ENCODE results near the gene JPT1.

Gene JPT1, protein sequence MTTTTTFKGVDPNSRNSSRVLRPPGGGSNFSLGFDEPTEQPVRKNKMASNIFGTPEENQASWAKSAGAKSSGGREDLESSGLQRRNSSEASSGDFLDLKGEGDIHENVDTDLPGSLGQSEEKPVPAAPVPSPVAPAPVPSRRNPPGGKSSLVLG

GRCh38 chr17:75154195-75155106, at the start of gene JPT1:
TSS of gene JPT1 (minus strand) at chr17:75154512. CDS start at chr17:75154397, 115 bp downstream.
- TF ChIP-seq, protein P1, sequence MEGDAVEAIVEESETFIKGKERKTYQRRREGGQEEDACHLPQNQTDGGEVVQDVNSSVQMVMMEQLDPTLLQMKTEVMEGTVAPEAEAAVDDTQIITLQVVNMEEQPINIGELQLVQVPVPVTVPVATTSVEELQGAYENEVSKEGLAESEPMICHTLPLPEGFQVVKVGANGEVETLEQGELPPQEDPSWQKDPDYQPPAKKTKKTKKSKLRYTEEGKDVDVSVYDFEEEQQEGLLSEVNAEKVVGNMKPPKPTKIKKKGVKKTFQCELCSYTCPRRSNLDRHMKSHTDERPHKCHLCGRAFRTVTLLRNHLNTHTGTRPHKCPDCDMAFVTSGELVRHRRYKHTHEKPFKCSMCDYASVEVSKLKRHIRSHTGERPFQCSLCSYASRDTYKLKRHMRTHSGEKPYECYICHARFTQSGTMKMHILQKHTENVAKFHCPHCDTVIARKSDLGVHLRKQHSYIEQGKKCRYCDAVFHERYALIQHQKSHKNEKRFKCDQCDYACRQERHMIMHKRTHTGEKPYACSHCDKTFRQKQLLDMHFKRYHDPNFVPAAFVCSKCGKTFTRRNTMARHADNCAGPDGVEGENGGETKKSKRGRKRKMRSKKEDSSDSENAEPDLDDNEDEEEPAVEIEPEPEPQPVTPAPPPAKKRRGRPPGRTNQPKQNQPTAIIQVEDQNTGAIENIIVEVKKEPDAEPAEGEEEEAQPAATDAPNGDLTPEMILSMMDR (conservative IDR thresholded peaks at IDR 0.05; ENCODE audit: control insufficient read depth, insufficient read depth, low read depth, low read length) = no peak

DNA sequence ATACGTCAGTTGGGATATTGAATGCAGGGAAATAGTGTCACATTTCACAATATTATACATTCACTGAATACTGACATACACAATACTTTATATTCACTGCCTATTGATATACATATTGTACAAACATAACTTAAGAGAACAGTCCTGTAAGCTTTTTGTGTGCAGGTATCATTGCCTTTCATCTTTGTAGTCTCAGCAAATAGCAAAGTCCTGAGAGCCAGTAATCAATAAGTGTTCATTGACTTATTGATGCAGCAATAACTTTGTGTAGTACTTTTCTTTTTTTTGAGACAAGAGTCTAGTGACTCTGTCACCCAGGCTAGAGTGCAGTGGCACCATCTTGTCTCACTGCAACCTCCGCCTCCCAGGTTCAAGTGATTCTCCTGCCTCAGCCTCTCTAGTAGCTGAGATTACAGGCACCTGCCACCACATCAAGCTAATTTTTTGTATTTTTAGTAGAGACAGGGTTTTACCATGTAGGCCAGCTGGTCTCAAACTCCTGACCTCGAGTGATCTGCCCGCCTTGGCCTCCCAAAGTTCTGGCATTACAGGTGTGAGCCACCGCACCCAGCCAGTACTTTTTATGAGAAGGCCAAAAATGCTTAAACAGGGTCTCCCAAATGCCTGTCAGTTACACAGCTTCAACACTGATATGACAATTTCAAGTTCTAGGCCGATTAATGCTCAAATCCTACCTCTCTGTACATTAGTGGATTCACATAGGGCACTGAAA, 45.7 kb upstream of the JPT1 start:
- DNase-seq (ENCODE audit: low read depth) = no peak
- no peak overlapping the region for H3K4me3 ChIP-seq (ENCODE audit: control insufficient read depth, low read depth, low read length)
- TF ChIP-seq, protein P1 (conservative IDR thresholded peaks at IDR 0.05; ENCODE audit: control insufficient read depth, insufficient read depth, low read depth, low read length) = no peak

More at GRCh38 chr17:75154195-75155106, at the start of gene JPT1:
- DNase-seq (ENCODE audit: low read depth) = peak; percentile 98
- peak within 1 kb of the TSS; percentile 91 for H3K4me3 ChIP-seq (ENCODE audit: control insufficient read depth, low read depth, low read length)

DNA sequence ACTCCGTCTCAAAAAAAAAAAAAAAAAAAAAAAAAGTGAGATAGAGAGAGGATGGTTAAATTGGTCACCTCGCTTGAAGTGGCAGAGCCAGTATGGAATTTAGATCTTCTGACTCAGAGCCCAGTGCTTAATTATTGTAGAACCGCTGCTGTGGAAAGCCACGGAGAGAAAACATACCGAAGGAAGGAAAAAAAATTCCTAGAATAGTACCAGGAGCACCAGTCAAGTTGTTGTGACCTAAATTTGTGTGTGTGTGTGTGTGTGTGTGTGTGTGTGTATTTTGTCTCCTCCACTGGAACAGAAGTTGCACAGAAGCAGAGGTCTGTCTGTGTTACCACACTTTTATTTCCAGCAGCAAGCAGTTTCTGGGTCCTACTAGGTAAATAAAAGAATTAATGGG, 40.6 kb upstream of the JPT1 start:
- TF ChIP-seq, protein P1 (conservative IDR thresholded peaks at IDR 0.05; ENCODE audit: control insufficient read depth, insufficient read depth, low read depth, low read length) = no peak
- DNase-seq (ENCODE audit: low read depth) = no peak
- H3K4me3 ChIP-seq (ENCODE audit: control insufficient read depth, low read depth, low read length) = no peak overlapping the region

DNA sequence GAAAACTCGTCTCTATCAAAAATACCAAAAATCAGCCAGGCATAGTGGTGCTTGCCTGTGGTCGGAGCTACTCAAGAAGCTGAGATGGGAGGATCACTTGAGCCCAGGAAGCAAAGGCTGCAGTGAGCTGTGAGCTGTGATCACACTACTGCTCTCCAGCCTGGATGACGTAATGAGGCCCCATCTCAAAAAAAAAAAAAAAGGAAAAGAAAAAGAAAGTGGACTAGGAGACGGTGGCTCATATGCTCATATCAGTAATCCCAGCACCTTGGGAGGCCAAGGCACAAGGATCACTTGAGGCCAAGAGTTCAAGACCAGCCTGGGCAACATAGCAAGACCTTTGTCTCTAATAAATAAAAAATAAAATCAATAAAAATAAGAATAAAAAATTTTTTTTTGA, 37.3 kb upstream of the JPT1 start:
- TF ChIP-seq, protein P1 (conservative IDR thresholded peaks at IDR 0.05; ENCODE audit: control insufficient read depth, insufficient read depth, low read depth, low read length) = no peak
- peak; percentile 58 for DNase-seq (ENCODE audit: low read depth)
- H3K4me3 ChIP-seq (ENCODE audit: control insufficient read depth, low read depth, low read length) = no peak overlapping the region

DNA sequence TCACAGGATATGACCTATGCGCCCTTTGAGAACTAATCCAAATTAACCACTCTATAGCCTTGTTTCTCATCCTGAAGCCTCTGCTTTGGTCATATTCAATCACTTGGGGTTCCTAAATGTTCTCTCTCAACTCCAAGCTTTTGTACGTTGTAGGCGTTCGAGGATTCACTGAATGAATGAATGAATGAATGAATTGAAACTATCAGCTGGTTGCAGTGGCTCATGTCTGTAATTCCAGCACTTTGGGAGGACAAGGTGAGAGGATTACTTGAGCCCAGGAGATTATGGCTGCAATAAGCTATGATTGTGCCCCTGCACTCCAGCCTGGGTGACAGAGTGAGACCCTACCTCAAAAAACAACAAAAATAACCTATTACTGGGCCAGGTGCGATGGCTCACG, 34.3 kb upstream of the JPT1 start:
- TF ChIP-seq, protein P1 (conservative IDR thresholded peaks at IDR 0.05; ENCODE audit: control insufficient read depth, insufficient read depth, low read depth, low read length) = no peak

DNA sequence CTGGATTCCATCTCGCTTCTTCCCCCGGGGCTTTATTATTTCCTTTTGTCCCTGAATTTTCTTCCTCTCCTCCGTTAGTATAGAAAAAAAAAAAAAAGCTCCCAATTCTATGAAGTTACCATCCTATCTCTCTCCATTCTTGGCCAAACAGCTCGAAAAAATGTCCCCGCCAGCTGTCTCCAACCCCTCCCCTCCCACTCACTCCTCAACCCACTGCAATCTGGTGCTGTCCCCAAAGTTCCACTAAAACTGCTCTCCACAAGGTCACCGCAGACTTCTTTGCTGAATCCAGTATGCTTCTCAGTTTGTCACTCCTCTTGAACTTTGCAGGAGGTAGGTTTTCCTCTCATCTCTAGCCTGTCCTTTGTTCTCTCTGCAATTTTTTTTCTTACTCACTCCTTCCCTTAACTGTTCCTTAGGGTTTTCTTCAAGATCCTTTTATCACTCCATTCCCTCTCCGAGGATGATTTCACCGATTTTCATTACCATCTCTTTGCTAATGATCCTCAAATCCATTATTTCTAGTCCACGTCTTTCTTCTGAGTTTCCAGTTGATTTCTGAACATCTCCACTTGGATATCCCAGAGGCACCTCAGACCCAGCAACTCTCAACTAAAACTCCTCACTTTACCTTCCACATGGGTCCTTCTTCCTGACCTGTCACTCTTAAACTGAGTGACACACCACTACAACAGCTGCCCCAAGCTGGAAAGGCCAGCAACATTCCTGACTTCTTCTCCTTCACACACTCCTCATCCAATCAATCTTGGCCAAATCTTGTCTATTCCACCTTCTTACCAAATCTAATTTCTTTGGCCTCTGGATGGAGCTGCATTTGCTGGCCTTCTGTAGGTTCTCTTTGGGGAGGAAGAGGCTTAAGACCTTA, 29.9 kb upstream of the JPT1 start:
- TF ChIP-seq, protein P1 (conservative IDR thresholded peaks at IDR 0.05; ENCODE audit: control insufficient read depth, insufficient read depth, low read depth, low read length) = no peak
- H3K4me3 ChIP-seq (ENCODE audit: control insufficient read depth, low read depth, low read length) = no peak overlapping the region
- no peak for DNase-seq (ENCODE audit: low read depth)

More for the DNA sequence above, 34.3 kb upstream of the JPT1 start:
- DNase-seq (ENCODE audit: low read depth) = no peak
- no peak overlapping the region for H3K4me3 ChIP-seq (ENCODE audit: control insufficient read depth, low read depth, low read length)

Data from fibroblast of mammary gland (primary cell).